ENCODE data around the gene CRYZ. TPM values are rescaled to one million over a fixed set of nuclear protein-coding genes. Genes with fewer than 3 reads are reported as not detected.

Gene CRYZ
- total and polyA plus RNA-seq, 2 of the 8 experiments (the other 6 are each of a cell fraction or from before 2014, with no cell fraction given): 20.5 to 43.8 TPM

DNA sequence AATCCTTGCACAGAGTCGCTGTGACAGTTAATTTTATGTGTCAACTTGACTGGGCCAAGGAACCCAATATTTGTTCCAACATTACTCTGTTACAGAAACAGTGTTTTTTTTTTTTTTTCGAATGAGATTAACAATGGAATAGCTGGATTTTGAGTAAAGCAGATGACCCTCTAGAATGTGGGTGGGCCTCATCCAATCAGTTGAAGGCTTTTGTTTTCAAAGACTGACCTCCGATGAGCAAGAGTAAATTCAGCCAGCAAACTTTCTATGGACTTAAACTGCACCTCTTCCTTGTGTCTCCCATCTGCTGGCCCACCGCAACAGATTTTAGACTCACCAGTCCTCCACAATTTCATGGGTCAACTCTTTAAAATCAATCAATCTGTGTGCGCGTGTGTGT lies 17.0 kb downstream of the CRYZ start (continued):
- TF ChIP-seq ATF2 (IDR thresholded peaks at IDR 0.05; ENCODE audit: low read length): no peak
- TF ChIP-seq, protein P1, sequence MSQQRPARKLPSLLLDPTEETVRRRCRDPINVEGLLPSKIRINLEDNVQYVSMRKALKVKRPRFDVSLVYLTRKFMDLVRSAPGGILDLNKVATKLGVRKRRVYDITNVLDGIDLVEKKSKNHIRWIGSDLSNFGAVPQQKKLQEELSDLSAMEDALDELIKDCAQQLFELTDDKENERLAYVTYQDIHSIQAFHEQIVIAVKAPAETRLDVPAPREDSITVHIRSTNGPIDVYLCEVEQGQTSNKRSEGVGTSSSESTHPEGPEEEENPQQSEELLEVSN (IDR thresholded peaks at IDR 0.05): no peak
- TF ChIP-seq YY1 (IDR thresholded peaks at IDR 0.05; ENCODE audit: low read depth, low read length): no peak
- no peak for TF ChIP-seq CEBPB (IDR thresholded peaks at IDR 0.05; ENCODE audit: low read depth, low read length)
- no peak for TF ChIP-seq TAF1 (IDR thresholded peaks at IDR 0.05; ENCODE audit: low read depth, low read length)
- TF ChIP-seq SUZ12 (IDR thresholded peaks at IDR 0.05; ENCODE audit: low read length): no peak
- TF ChIP-seq ASH2L (IDR thresholded peaks at IDR 0.05; ENCODE audit: low read length): no peak
- no peak for TF ChIP-seq USF2 (IDR thresholded peaks at IDR 0.05; ENCODE audit: low read length)
